ENCODE results near the gene FUT8. TPM values are rescaled to one million over a fixed set of nuclear protein-coding genes. Genes with fewer than 3 reads are reported as not detected.
"Not testable (repeated sequence)": the region's sequence is repeated elsewhere in the genome, so short reads cannot be mapped to it uniquely, and the experiment has no call there.

Gene FUT8
- total and polyA plus RNA-seq, 2 experiments from 2014 or later, result 17.4 to 35.4 TPM

- no peaks in the 10 kb centered on the region for H3K9me3 ChIP-seq (ENCODE audit: low read depth)
- H3K4me3 ChIP-seq, result no peak overlapping the region
- H3K27ac ChIP-seq, result no peak overlapping the region
- no peak for DNase-seq (ENCODE audit: low read depth in 1 of 2, low spot score in 1 of 2)
- TF ChIP-seq CTCF (IDR thresholded peaks at IDR 0.05; ENCODE audit: low read depth, low read length), result no peak
- H3K4me1 ChIP-seq (ENCODE audit: low read depth), result peaks cover 11% of the 10 kb centered on the region
- no peaks in the 10 kb centered on the region for H3K27me3 ChIP-seq
- H3K36me3 ChIP-seq, result no peaks in the 10 kb centered on the region
Measured at GRCh38 chr14:65703521-65703920, 291.0 kb downstream of the FUT8 start.

GRCh38 chr14:65703996-65704395, 291.5 kb downstream of the FUT8 start:
- H3K27ac ChIP-seq, result no peak overlapping the region
- DNase-seq (ENCODE audit: low read depth in 1 of 2, low spot score in 1 of 2), result peak in 1 of 2 donors; percentile 17
- H3K4me3 ChIP-seq, result no peak overlapping the region
- no peaks in the 10 kb centered on the region for H3K27me3 ChIP-seq
- H3K36me3 ChIP-seq, result no peaks in the 10 kb centered on the region
- peaks cover 11% of the 10 kb centered on the region for H3K4me1 ChIP-seq (ENCODE audit: low read depth)
- no peaks in the 10 kb centered on the region for H3K9me3 ChIP-seq (ENCODE audit: low read depth)
- TF ChIP-seq CTCF (IDR thresholded peaks at IDR 0.05; ENCODE audit: low read depth, low read length), result no peak

GRCh38 chr14:65704437-65704836, 291.9 kb downstream of the FUT8 start:
- Histone ChIP-seq H3K27ac (peak overlapping the region; percentile 49), H3K36me3 (no peaks in the 10 kb centered on the region), H3K9me3 (ENCODE audit: low read depth) (no peaks in the 10 kb centered on the region), H3K4me1 (ENCODE audit: low read depth) (peaks cover 11% of the 10 kb centered on the region), H3K27me3 (no peaks in the 10 kb centered on the region), H3K4me3 (no peak overlapping the region)
- peak in 1 of 2 donors; percentile 49 for DNase-seq (ENCODE audit: low read depth in 1 of 2, low spot score in 1 of 2)
- TF ChIP-seq CTCF (IDR thresholded peaks at IDR 0.05; ENCODE audit: low read depth, low read length), result no peak

- DNase-seq (ENCODE audit: low read depth in 1 of 2, low spot score in 1 of 2), result peak; percentile 13 to 19
- H3K4me1 ChIP-seq (ENCODE audit: low read depth), result peaks cover 11% of the 10 kb centered on the region
- H3K27ac ChIP-seq, result peak overlapping the region; percentile 49
- H3K9me3 ChIP-seq (ENCODE audit: low read depth), result no peaks in the 10 kb centered on the region
- no peak for TF ChIP-seq CTCF (IDR thresholded peaks at IDR 0.05; ENCODE audit: low read depth, low read length)
- no peak overlapping the region for H3K4me3 ChIP-seq
- no peaks in the 10 kb centered on the region for H3K36me3 ChIP-seq
- no peaks in the 10 kb centered on the region for H3K27me3 ChIP-seq
Measured at GRCh38 chr14:65704850-65705249, 292.3 kb downstream of the FUT8 start.

- H3K9me3 ChIP-seq (ENCODE audit: low read depth), result no peaks in the 10 kb centered on the region
- no peak for TF ChIP-seq CTCF (IDR thresholded peaks at IDR 0.05; ENCODE audit: low read depth, low read length)
Measured at GRCh38 chr14:65709576-65709975, 297.0 kb downstream of the FUT8 start.

GRCh38 chr14:65716813-65717212, 304.3 kb downstream of the FUT8 start:
- not testable (repeated sequence) for DNase-seq (ENCODE audit: low read depth in 1 of 2, low spot score in 1 of 2); H3K27ac ChIP-seq; H3K4me3 ChIP-seq; H3K27me3 ChIP-seq; H3K36me3 ChIP-seq; H3K4me1 ChIP-seq (ENCODE audit: low read depth); H3K9me3 ChIP-seq (ENCODE audit: low read depth)

More at GRCh38 chr14:65709576-65709975, 297.0 kb downstream of the FUT8 start:
- H3K4me1 ChIP-seq (ENCODE audit: low read depth), result peaks cover 2% of the 10 kb centered on the region
- DNase-seq (ENCODE audit: low read depth in 1 of 2, low spot score in 1 of 2), result peak in 1 of 2 donors; percentile 49
- no peak overlapping the region for H3K4me3 ChIP-seq
- H3K27me3 ChIP-seq, result no peaks in the 10 kb centered on the region
- H3K27ac ChIP-seq, result no peak overlapping the region
- H3K36me3 ChIP-seq, result no peaks in the 10 kb centered on the region

- H3K4me3 ChIP-seq; H3K36me3 ChIP-seq; H3K4me1 ChIP-seq (ENCODE audit: low read depth); H3K27me3 ChIP-seq; DNase-seq (ENCODE audit: low read depth in 1 of 2, low spot score in 1 of 2); H3K27ac ChIP-seq; H3K9me3 ChIP-seq (ENCODE audit: low read depth): not testable (repeated sequence)
Measured at GRCh38 chr14:65717384-65717915, 304.9 kb downstream of the FUT8 start.

All from cardiac muscle cell (in vitro differentiated cells and primary cell).